NT2/D1 (cell line): Measurements from ENCODE around the gene NUTM2F.
"Not testable (repeated sequence)": the region's sequence is repeated elsewhere in the genome, so short reads cannot be mapped to it uniquely, and the experiment has no call there.

ENCODE experiments used
- DNase-seq: peaks from one replicate; pipeline ENCODE4 v3.0.0-alpha.2; 2011; ENCODE audit warnings: low read depth, low spot score
- H3K27me3 ChIP-seq: 2 replicates; pipeline ENCODE4 v1.6.0; 2011; ENCODE audit warnings: mild to moderate bottlenecking; ENCODE audit not compliant: insufficient read length, insufficient read depth
- H3K36me3 ChIP-seq: 2 replicates; pipeline ENCODE4 v1.6.1; 2011; ENCODE audit warnings: mild to moderate bottlenecking, low read length, mixed read lengths; ENCODE audit not compliant: insufficient read depth, insufficient read length
- H3K4me1 ChIP-seq: 2 replicates; pipeline ENCODE4 v1.5.1; 2011; ENCODE audit not compliant: insufficient read depth, insufficient read length
- H3K4me3 ChIP-seq: 2 replicates; pipeline ENCODE4 v1.5.1; 2011; ENCODE audit warnings: low read depth; ENCODE audit not compliant: insufficient read length
- H3K9ac ChIP-seq: 2 replicates; pipeline ENCODE4 v1.6.0; 2011; ENCODE audit warnings: low read depth; ENCODE audit not compliant: insufficient read length
- H3K9me3 ChIP-seq: 2 replicates; pipeline ENCODE4 v1.5.1; 2011; ENCODE audit warnings: mild to moderate bottlenecking, low read length; ENCODE audit not compliant: insufficient read depth

Gene NUTM2F

GRCh38 chr9:94340750-94341149, 12.3 kb upstream of the NUTM2F start:
- H3K4me3 ChIP-seq, DNase-seq, H3K27me3 ChIP-seq, H3K4me1 ChIP-seq, H3K9ac ChIP-seq, H3K36me3 ChIP-seq, H3K9me3 ChIP-seq: not testable (repeated sequence)

- not testable (repeated sequence) for H3K4me3 ChIP-seq, DNase-seq, H3K4me1 ChIP-seq, H3K27me3 ChIP-seq, H3K9ac ChIP-seq, H3K9me3 ChIP-seq, H3K36me3 ChIP-seq
These were observed 11.2 kb upstream of the NUTM2F start for GRCh38 chr9:94339657-94340056.

GRCh38 chr9:94338723-94339122, 10.3 kb upstream of the NUTM2F start:
- H3K27me3 ChIP-seq, H3K4me1 ChIP-seq, H3K9ac ChIP-seq, H3K36me3 ChIP-seq, DNase-seq, H3K9me3 ChIP-seq, H3K4me3 ChIP-seq: not testable (repeated sequence)

DNA sequence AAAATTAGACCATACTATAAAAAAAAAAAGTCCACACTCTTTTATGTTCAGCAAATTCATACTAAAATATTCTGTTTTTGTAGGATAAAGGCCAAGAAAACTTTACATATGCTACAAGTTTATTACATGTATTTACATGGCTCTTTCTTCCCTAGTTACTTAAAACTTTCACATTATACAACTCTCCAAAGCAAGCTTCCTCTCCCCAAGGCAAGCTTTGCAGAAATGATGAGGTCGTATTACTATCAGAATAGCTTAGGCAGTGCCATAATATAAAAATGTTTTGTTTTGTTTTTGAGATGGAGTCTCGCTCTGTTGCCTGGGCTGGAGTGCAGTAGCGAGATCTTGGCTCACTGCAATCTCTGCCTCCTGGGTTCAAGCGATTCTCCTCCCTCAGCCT, 8.0 kb upstream of the NUTM2F start:
- not testable (repeated sequence) for DNase-seq, H3K4me1 ChIP-seq, H3K27me3 ChIP-seq, H3K4me3 ChIP-seq, H3K9me3 ChIP-seq, H3K36me3 ChIP-seq, H3K9ac ChIP-seq

- H3K27me3 ChIP-seq, H3K9ac ChIP-seq, H3K36me3 ChIP-seq, H3K9me3 ChIP-seq, DNase-seq, H3K4me3 ChIP-seq, H3K4me1 ChIP-seq: not testable (repeated sequence)
These were observed 2.9 kb downstream of the NUTM2F start for GRCh38 chr9:94325583-94325982.

GRCh38 chr9:94323153-94323798, 5.2 kb downstream of the NUTM2F start:
- not testable (repeated sequence) for H3K9ac ChIP-seq, H3K27me3 ChIP-seq, H3K4me3 ChIP-seq, H3K9me3 ChIP-seq, DNase-seq, H3K4me1 ChIP-seq, H3K36me3 ChIP-seq

- not testable (repeated sequence) for DNase-seq, H3K4me1 ChIP-seq, H3K36me3 ChIP-seq, H3K9ac ChIP-seq, H3K27me3 ChIP-seq, H3K9me3 ChIP-seq, H3K4me3 ChIP-seq
These were observed 6.0 kb downstream of the NUTM2F start for GRCh38 chr9:94322342-94322940.

DNA sequence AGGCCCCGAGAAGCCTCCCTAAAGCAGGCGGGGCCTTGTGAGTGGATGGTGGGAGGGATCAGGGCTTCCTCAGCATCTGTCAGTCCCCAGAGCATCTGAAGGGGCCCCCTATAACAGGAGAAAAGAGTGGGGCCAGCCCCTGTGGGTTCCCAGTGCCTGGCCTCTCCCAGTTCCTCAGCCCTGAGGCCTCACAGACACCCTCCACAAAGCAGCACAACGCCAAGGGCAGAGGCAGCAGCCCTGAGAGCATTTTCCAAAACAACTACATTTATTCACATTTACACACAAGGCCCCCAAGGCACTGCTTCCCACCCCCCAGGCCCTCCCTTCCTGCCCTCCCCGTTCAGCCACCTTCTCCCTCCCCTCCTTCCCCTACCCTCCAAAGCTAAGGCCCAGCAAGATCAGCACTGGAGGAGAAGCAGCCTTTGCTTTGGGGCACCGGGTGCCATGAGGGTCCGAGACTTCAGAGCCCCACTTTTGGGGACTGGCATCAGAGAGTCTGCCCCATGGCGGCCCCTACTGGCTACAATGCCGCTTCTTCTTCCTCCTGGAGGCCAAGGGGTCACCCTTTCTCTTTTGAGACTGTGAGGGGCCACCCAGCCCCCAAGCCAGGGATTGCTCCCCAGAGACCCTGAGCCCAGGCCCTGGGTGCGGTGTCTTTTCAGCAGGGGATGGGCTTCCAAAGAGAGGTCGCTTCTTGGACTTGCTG, 10.3 kb downstream of the NUTM2F start:
- not testable (repeated sequence) for H3K4me3 ChIP-seq, DNase-seq, H3K27me3 ChIP-seq, H3K9me3 ChIP-seq, H3K9ac ChIP-seq, H3K4me1 ChIP-seq, H3K36me3 ChIP-seq

DNA sequence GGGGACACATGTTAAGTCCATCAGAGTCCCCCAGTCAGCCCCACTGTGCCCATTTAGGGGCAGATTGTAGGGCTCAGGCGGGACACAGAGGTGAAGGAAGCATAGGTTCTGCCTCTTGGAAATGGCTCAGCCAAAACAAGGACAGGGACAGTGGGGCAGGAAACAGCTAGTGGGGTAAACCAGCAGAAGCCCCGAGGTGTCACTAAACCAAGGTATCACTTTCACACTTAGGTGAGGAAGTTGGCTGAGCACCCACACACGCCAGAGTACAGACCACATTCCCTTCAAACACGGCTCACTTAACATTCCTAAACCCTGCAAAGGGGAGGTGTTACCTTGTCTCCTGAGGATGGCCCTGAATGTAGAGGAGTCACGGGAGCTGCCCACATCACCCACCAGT, 12.2 kb downstream of the NUTM2F start:
- not testable (repeated sequence) for H3K4me3 ChIP-seq, H3K4me1 ChIP-seq, H3K9me3 ChIP-seq, H3K9ac ChIP-seq, H3K36me3 ChIP-seq, H3K27me3 ChIP-seq, DNase-seq

GRCh38 chr9:94315034-94315984, 13.1 kb downstream of the NUTM2F start:
- not testable (repeated sequence) for H3K27me3 ChIP-seq, H3K9ac ChIP-seq, H3K9me3 ChIP-seq, H3K4me1 ChIP-seq, H3K36me3 ChIP-seq, DNase-seq, H3K4me3 ChIP-seq
